ENCODE data around the gene SHCBP1L.

DNA sequence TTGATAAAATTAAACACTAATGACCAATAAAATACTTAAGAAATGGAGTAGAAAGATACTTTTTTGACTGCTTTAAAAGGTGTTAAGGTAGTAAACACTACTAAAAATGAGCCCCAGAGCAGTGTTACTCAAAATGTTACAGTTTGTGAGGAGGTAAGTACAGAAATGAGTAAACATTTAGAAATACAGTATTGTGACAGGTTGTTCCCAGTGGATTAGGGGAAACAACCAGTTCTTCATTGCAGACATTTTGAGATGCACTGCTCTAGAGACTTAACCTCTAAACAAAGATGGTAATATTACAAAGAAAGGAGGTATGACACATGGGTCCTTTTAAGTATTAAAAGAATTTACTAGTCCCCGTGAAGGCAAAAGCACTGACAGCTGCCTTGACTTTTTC, 101.1 kb downstream of the SHCBP1L start:
- TF ChIP-seq, protein P1, sequence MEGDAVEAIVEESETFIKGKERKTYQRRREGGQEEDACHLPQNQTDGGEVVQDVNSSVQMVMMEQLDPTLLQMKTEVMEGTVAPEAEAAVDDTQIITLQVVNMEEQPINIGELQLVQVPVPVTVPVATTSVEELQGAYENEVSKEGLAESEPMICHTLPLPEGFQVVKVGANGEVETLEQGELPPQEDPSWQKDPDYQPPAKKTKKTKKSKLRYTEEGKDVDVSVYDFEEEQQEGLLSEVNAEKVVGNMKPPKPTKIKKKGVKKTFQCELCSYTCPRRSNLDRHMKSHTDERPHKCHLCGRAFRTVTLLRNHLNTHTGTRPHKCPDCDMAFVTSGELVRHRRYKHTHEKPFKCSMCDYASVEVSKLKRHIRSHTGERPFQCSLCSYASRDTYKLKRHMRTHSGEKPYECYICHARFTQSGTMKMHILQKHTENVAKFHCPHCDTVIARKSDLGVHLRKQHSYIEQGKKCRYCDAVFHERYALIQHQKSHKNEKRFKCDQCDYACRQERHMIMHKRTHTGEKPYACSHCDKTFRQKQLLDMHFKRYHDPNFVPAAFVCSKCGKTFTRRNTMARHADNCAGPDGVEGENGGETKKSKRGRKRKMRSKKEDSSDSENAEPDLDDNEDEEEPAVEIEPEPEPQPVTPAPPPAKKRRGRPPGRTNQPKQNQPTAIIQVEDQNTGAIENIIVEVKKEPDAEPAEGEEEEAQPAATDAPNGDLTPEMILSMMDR (conservative IDR thresholded peaks at IDR 0.05; ENCODE audit: low read depth, low read length), result no peak
- TF ChIP-seq EZH2 (IDR thresholded peaks at IDR 0.05; ENCODE audit: borderline replicate concordance, low read depth, low read length, poor library complexity, severe bottlenecking), result no peak

Data from A673 (cell line).